Stimulated activated CD8-positive, alpha-beta memory T cell treated with anti-CD3 and anti-CD28 coated beads, Interleukin-15, amount 100 ng/mL, for 48 hours (primary cell): ENCODE results near the gene RAI14.

Experiments used
- DNase-seq, 2 donors: peaks; one replicate each; pipeline ENCODE4 v3.0.0-alpha.2; 2020; ENCODE audit warnings: low read depth in 2 of 2

Gene RAI14

GRCh38 chr5:34648039-34648839 lies 7.9 kb upstream of the RAI14 start:
- no peak for DNase-seq

GRCh38 chr5:34648840-34649158 lies 7.3 kb upstream of the RAI14 start:
- no peak for DNase-seq

GRCh38 chr5:34651791-34652190 lies 4.3 kb upstream of the RAI14 start:
- no peak for DNase-seq

- no peak for DNase-seq
These were observed 3.7 kb upstream of the RAI14 start for GRCh38 chr5:34652466-34652865.

GRCh38 chr5:34652914-34653313 lies 3.2 kb upstream of the RAI14 start:
- no peak for DNase-seq

- no peak for DNase-seq
These were observed 2.4 kb upstream of the RAI14 start for GRCh38 chr5:34653708-34654107.

GRCh38 chr5:34655354-34655991 lies 655 bp upstream of the RAI14 start:
- no peak for DNase-seq

GRCh38 chr5:34656700-34657273 lies 659 bp downstream of the RAI14 start:
- DNase-seq: no peak

GRCh38 chr5:34657274-34657921 lies 1.3 kb downstream of the RAI14 start:
- no peak for DNase-seq

GRCh38 chr5:34657988-34658387 lies 1.9 kb downstream of the RAI14 start:
- no peak for DNase-seq

- no peak for DNase-seq
These were observed 3.0 kb downstream of the RAI14 start for GRCh38 chr5:34659168-34659567.

GRCh38 chr5:34660444-34660843 lies 4.3 kb downstream of the RAI14 start:
- no peak for DNase-seq

GRCh38 chr5:34663771-34664496 lies 7.8 kb downstream of the RAI14 start:
- no peak for DNase-seq

GRCh38 chr5:34666392-34667080 lies 10.4 kb downstream of the RAI14 start:
- no peak for DNase-seq

- no peak for DNase-seq
These were observed 11.6 kb downstream of the RAI14 start for GRCh38 chr5:34667705-34668104.

- no peak for DNase-seq
These were observed 13.9 kb downstream of the RAI14 start for GRCh38 chr5:34669931-34670516.

- DNase-seq: no peak
These were observed 16.1 kb downstream of the RAI14 start for GRCh38 chr5:34672196-34672595.

- DNase-seq: no peak
These were observed 17.5 kb downstream of the RAI14 start for GRCh38 chr5:34673463-34674125.

- no peak for DNase-seq
These were observed 18.1 kb downstream of the RAI14 start for GRCh38 chr5:34674187-34674586.

- no peak for DNase-seq
These were observed 19.7 kb downstream of the RAI14 start for GRCh38 chr5:34675857-34676256.

GRCh38 chr5:34676416-34676815 lies 20.3 kb downstream of the RAI14 start:
- DNase-seq: no peak
